Activated CD4-positive, alpha-beta memory T cell treated with anti-CD3 and anti-CD28 coated beads, Interleukin-2, amount 10 ng/mL, durations not matched to agents 7 days and 5 days (primary cell): Measurements from ENCODE around the gene LDLRAD4. TPM values are rescaled to one million over a fixed set of nuclear protein-coding genes. Genes with fewer than 3 reads are reported as not detected.
A peak's percentile ranks its signal among the peaks of the same experiment; 100 is the strongest.

ENCODE experiments used
- CTCF ChIA-PET: fragments of 350-600 bp; sonication (Branson Sonifier 250); formaldehyde crosslinking; loops from one replicate; lab custom pipeline; 2021; ENCODE audit warnings: antibody characterized with exemption, inconsistent platforms; lab: Charles Lee
- POLR2A ChIA-PET: fragments of 350-600 bp; sonication (Branson Sonifier 250); formaldehyde crosslinking; loops from one replicate; lab custom pipeline; 2021; ENCODE audit warnings: antibody characterized with exemption; lab: Charles Lee
- DNase-seq: peaks from one replicate; pipeline ENCODE4 v3.0.0-alpha.2; 2020
- H3K27ac Mint-ChIP-seq: one replicate; pipeline ENCODE4 v1.8.0; 2021; ENCODE audit warnings: mild to moderate bottlenecking, mixed read lengths
- H3K27me3 Mint-ChIP-seq: one replicate; pipeline ENCODE4 v1.8.0; 2021; ENCODE audit warnings: mixed read lengths
- H3K36me3 Mint-ChIP-seq: one replicate; pipeline ENCODE4 v1.8.0; 2021; ENCODE audit warnings: low read depth, mixed read lengths
- H3K4me1 Mint-ChIP-seq: one replicate; pipeline ENCODE4 v1.8.0; 2021; ENCODE audit warnings: mixed read lengths
- H3K4me3 Mint-ChIP-seq: one replicate; pipeline ENCODE4 v1.8.0; 2021; ENCODE audit warnings: mild to moderate bottlenecking, mixed read lengths
- H3K9me3 Mint-ChIP-seq: one replicate; pipeline ENCODE4 v1.8.0; 2021; ENCODE audit warnings: mixed read lengths
- total RNA-seq, 2 experiments: library from RNA; stranded (reverse); gene quantifications; one replicate each; pipeline ENCODE4 v1.2.3, GENCODE V29; 2021

LDLRAD4 gene
- total RNA-seq, 2 experiments from 2014 or later, result 19.1 to 22.4 TPM

- Mint-ChIP-seq H3K4me3 (no peak overlapping the region), H3K27me3 (no peaks in the 10 kb centered on the region), H3K4me1 (peaks cover 10% of the 10 kb centered on the region), H3K9me3 (no peaks in the 10 kb centered on the region), H3K36me3 (no peaks in the 10 kb centered on the region), H3K27ac (no peak overlapping the region)
- ChIA-PET POLR2A (interaction anchor here (1.2 kb wide), 1 partner anchor 78 kb away, joined by 3 read pairs; no protein-coding TSS in a partner anchor), CTCF (interaction anchor here (1.5 to 4.6 kb wide), 2 partner anchors 69 to 412 kb away, joined by 3 to 49 read pairs; no protein-coding TSS in a partner anchor)
- no peak for DNase-seq
Measured at GRCh38 chr18:13628211-13628610, 409.7 kb downstream of the LDLRAD4 start.

- no peaks in the 10 kb centered on the region for H3K36me3 Mint-ChIP-seq
- peaks cover 9% of the 10 kb centered on the region for H3K4me1 Mint-ChIP-seq
- no peaks in the 10 kb centered on the region for H3K9me3 Mint-ChIP-seq
- H3K27ac Mint-ChIP-seq, result no peak overlapping the region
- DNase-seq, result peak; percentile 55
- ChIA-PET CTCF (interaction anchor here (0.7 to 4.6 kb wide), 7 partner anchors 22 to 417 kb away, joined by 3 to 49 read pairs (median 4); no protein-coding TSS in a partner anchor), POLR2A (interaction anchor here (0.8 kb wide), 1 partner anchor 15 kb away, joined by 3 read pairs; no protein-coding TSS in a partner anchor)
- no peaks in the 10 kb centered on the region for H3K27me3 Mint-ChIP-seq
- H3K4me3 Mint-ChIP-seq, result no peak overlapping the region
Measured at GRCh38 chr18:13629841-13630715, 411.5 kb downstream of the LDLRAD4 start.

GRCh38 chr18:13630716-13631268 is 412.2 kb downstream of the LDLRAD4 start:
- ChIA-PET POLR2A (no interaction called here), CTCF (interaction anchor here (0.6 to 4.6 kb wide), 4 partner anchors 22 to 415 kb away, joined by 3 to 49 read pairs (median 4); no protein-coding TSS in a partner anchor)

GRCh38 chr18:13633700-13634099 is 415.1 kb downstream of the LDLRAD4 start:
- ChIA-PET CTCF (interaction anchor here (1.7 to 2.3 kb wide), 2 partner anchors 25 to 76 kb away, joined by 6 to 14 read pairs; no protein-coding TSS in a partner anchor), POLR2A (no interaction called here)
- Mint-ChIP-seq H3K27me3 (no peaks in the 10 kb centered on the region), H3K4me3 (no peak overlapping the region), H3K27ac (no peak overlapping the region), H3K4me1 (peaks cover 8% of the 10 kb centered on the region), H3K36me3 (no peaks in the 10 kb centered on the region), H3K9me3 (no peaks in the 10 kb centered on the region)
- DNase-seq, result no peak

More at GRCh38 chr18:13630716-13631268, 412.2 kb downstream of the LDLRAD4 start:
- no peak overlapping the region for H3K4me3 Mint-ChIP-seq
- peaks cover 8% of the 10 kb centered on the region for H3K4me1 Mint-ChIP-seq
- H3K27me3 Mint-ChIP-seq, result no peaks in the 10 kb centered on the region
- no peaks in the 10 kb centered on the region for H3K36me3 Mint-ChIP-seq
- no peak overlapping the region for H3K27ac Mint-ChIP-seq
- H3K9me3 Mint-ChIP-seq, result no peaks in the 10 kb centered on the region
- DNase-seq, result no peak

GRCh38 chr18:13635046-13635445 is 416.5 kb downstream of the LDLRAD4 start:
- Mint-ChIP-seq H3K4me1 (peaks cover 3% of the 10 kb centered on the region), H3K36me3 (no peaks in the 10 kb centered on the region), H3K9me3 (no peaks in the 10 kb centered on the region), H3K27me3 (no peaks in the 10 kb centered on the region), H3K27ac (no peak overlapping the region), H3K4me3 (no peak overlapping the region)
- CTCF ChIA-PET, result no interaction called here
- POLR2A ChIA-PET, result no interaction called here
- no peak for DNase-seq

GRCh38 chr18:13638719-13639595 is 420.4 kb downstream of the LDLRAD4 start:
- no peak overlapping the region for H3K27ac Mint-ChIP-seq
- ChIA-PET CTCF (interaction anchor here (0.9 kb wide), 1 partner anchor 81 kb away, joined by 3 read pairs; no protein-coding TSS in a partner anchor), POLR2A (no interaction called here)
- no peak overlapping the region for H3K4me3 Mint-ChIP-seq
- H3K4me1 Mint-ChIP-seq, result no peaks in the 10 kb centered on the region
- H3K27me3 Mint-ChIP-seq, result no peaks in the 10 kb centered on the region
- DNase-seq, result no peak
- no peaks in the 10 kb centered on the region for H3K9me3 Mint-ChIP-seq
- H3K36me3 Mint-ChIP-seq, result peaks cover 6% of the 10 kb centered on the region

GRCh38 chr18:13640266-13640860 is 421.8 kb downstream of the LDLRAD4 start:
- H3K36me3 Mint-ChIP-seq, result peaks cover 13% of the 10 kb centered on the region
- H3K4me3 Mint-ChIP-seq, result no peak overlapping the region
- CTCF ChIA-PET, result no interaction called here
- DNase-seq, result no peak
- POLR2A ChIA-PET, result no interaction called here
- no peaks in the 10 kb centered on the region for H3K4me1 Mint-ChIP-seq
- no peaks in the 10 kb centered on the region for H3K9me3 Mint-ChIP-seq
- H3K27ac Mint-ChIP-seq, result no peak overlapping the region
- no peaks in the 10 kb centered on the region for H3K27me3 Mint-ChIP-seq

GRCh38 chr18:13641551-13642439 is 423.2 kb downstream of the LDLRAD4 start:
- POLR2A ChIA-PET, result no interaction called here
- Mint-ChIP-seq H3K27ac (no peak overlapping the region), H3K36me3 (peaks cover 13% of the 10 kb centered on the region), H3K4me1 (no peaks in the 10 kb centered on the region), H3K9me3 (no peaks in the 10 kb centered on the region), H3K4me3 (no peak overlapping the region), H3K27me3 (no peaks in the 10 kb centered on the region)
- CTCF ChIA-PET, result no interaction called here
- DNase-seq, result no peak

GRCh38 chr18:13642440-13642827 is 423.9 kb downstream of the LDLRAD4 start:
- Mint-ChIP-seq H3K9me3 (no peaks in the 10 kb centered on the region), H3K4me3 (no peak overlapping the region), H3K27ac (no peak overlapping the region), H3K36me3 (peaks cover 13% of the 10 kb centered on the region), H3K27me3 (no peaks in the 10 kb centered on the region), H3K4me1 (no peaks in the 10 kb centered on the region)
- CTCF ChIA-PET, result no interaction called here
- POLR2A ChIA-PET, result no interaction called here
- DNase-seq, result no peak

- no peak overlapping the region for H3K27ac Mint-ChIP-seq
- no peaks in the 10 kb centered on the region for H3K9me3 Mint-ChIP-seq
- ChIA-PET CTCF (no interaction called here), POLR2A (no interaction called here)
- no peaks in the 10 kb centered on the region for H3K4me1 Mint-ChIP-seq
- H3K4me3 Mint-ChIP-seq, result no peak overlapping the region
- peaks cover 13% of the 10 kb centered on the region for H3K36me3 Mint-ChIP-seq
- DNase-seq, result no peak
- H3K27me3 Mint-ChIP-seq, result no peaks in the 10 kb centered on the region
Measured at GRCh38 chr18:13643261-13643751, 424.7 kb downstream of the LDLRAD4 start.

GRCh38 chr18:13645093-13645492 is 426.5 kb downstream of the LDLRAD4 start:
- H3K27me3 Mint-ChIP-seq, result no peaks in the 10 kb centered on the region
- H3K9me3 Mint-ChIP-seq, result no peaks in the 10 kb centered on the region
- H3K4me3 Mint-ChIP-seq, result no peak overlapping the region
- peaks cover 13% of the 10 kb centered on the region for H3K36me3 Mint-ChIP-seq
- ChIA-PET POLR2A (no interaction called here), CTCF (no interaction called here)
- no peak overlapping the region for H3K27ac Mint-ChIP-seq
- DNase-seq, result no peak
- H3K4me1 Mint-ChIP-seq, result no peaks in the 10 kb centered on the region
